SK-N-SH (cell line): ENCODE measurements around the gene SUN5. TPM values are rescaled to one million over a fixed set of nuclear protein-coding genes. Genes with fewer than 3 reads are reported as not detected.

ENCODE experiments used
- CTCF ChIA-PET: fragments of 300-600, 350-600 bp; formaldehyde crosslinking; extraction: SDS; loops from one replicate; lab custom pipeline; 2021; lab: Yijun Ruan, JAX
- POLR2A ChIA-PET: fragments of 350-600 bp; sonication (Branson Sonifier 250); formaldehyde crosslinking; extraction: SDS; loops from one replicate; lab custom pipeline; 2020; ENCODE audit warnings: antibody characterized with exemption, inconsistent platforms; lab: Yijun Ruan, JAX
- DNase-seq: peaks from one replicate; pipeline ENCODE4 v3.0.0; 2012
- H2AFZ ChIP-seq: fragments of 200-600 bp; sonication (generic); 2 replicates; pipeline ENCODE4 v1.8.1; 2016; ENCODE audit warnings: antibody characterized with exemption, mild to moderate bottlenecking, low read depth
- H3F3A ChIP-seq: fragments of 200-600 bp; sonication (generic); replicated peaks from 2 replicates; pipeline ENCODE3; 2016; ENCODE audit warnings: antibody characterized with exemption, mild to moderate bottlenecking; ENCODE audit not compliant: insufficient read depth
- H3K27ac ChIP-seq, 2 experiments: fragments of 200-500 bp in 1 of 2; fragments of 200-600 bp in 1 of 2; sonication (Bioruptor generic) in 1 of 2; sonication (generic), shearing (Covaris generic) in 1 of 2; 2 replicates each; pipeline versions ENCODE4 v1.5.1 to v1.6.1; 2014 to 2016; ENCODE audit warnings: low read depth in 2 of 2, inconsistent platforms in 1 of 2, low read length in 1 of 2, mild to moderate bottlenecking in 1 of 2, mixed read lengths in 1 of 2
- H3K27me3 ChIP-seq: fragments of 200-600 bp; sonication (generic), shearing (Covaris generic); 2 replicates; pipeline ENCODE4 v1.6.1; 2016; ENCODE audit warnings: mixed run types; ENCODE audit not compliant: insufficient read depth
- H3K36me3 ChIP-seq, 2 experiments: fragments of 200-500 bp in 1 of 2; fragments of 200-600 bp in 1 of 2; sonication (Bioruptor generic) in 1 of 2; sonication (generic) in 1 of 2; replicated peaks in 1 of 2; 2 replicates each; pipeline versions ENCODE3 to v1.5.1; 2014 to 2016; ENCODE audit warnings: low read length in 1 of 2, mild to moderate bottlenecking in 1 of 2; ENCODE audit not compliant: insufficient read depth in 2 of 2, control insufficient read depth in 1 of 2
- H3K4me1 ChIP-seq, 2 experiments: fragments of 200-500 bp in 1 of 2; fragments of 200-600 bp in 1 of 2; sonication (Bioruptor generic) in 1 of 2; sonication (generic), shearing (Covaris generic) in 1 of 2; 2 replicates each; pipeline versions ENCODE4 v1.5.1 to v1.6.1; 2014 to 2016; ENCODE audit warnings: low read depth in 1 of 2, low read length in 1 of 2, mixed run types in 1 of 2; ENCODE audit not compliant: insufficient read depth in 2 of 2, control insufficient read depth in 1 of 2
- H3K4me2 ChIP-seq: fragments of 200-600 bp; sonication (generic), shearing (Covaris generic); 2 replicates; pipeline ENCODE4 v1.6.1; 2017; ENCODE audit warnings: mixed run types
- H3K4me3 ChIP-seq, 2 experiments: fragments of 200-500 bp in 1 of 2; fragments of 200-600 bp in 1 of 2; sonication (Bioruptor generic) in 1 of 2; sonication (generic), shearing (Covaris generic) in 1 of 2; 2 replicates each; pipeline versions ENCODE4 v1.5.1 to v1.8.1; 2014 to 2016; ENCODE audit warnings: low read depth in 2 of 2, inconsistent platforms in 1 of 2, low read length in 1 of 2, mild to moderate bottlenecking in 1 of 2, mixed read lengths in 1 of 2, moderate library complexity in 1 of 2
- H3K79me2 ChIP-seq: fragments of 200-600 bp; sonication (generic); 2 replicates; pipeline ENCODE4 v1.8.1; 2017; ENCODE audit warnings: mild to moderate bottlenecking; ENCODE audit not compliant: insufficient read depth
- H3K9ac ChIP-seq: fragments of 200-600 bp; sonication (generic); 2 replicates; pipeline ENCODE4 v1.6.1; 2017; ENCODE audit warnings: mixed run types
- H3K9me2 ChIP-seq: fragments of 200-600 bp; sonication (generic); 2 replicates; pipeline ENCODE4 v1.6.1; 2017; ENCODE audit warnings: mixed run types
- H3K9me3 ChIP-seq: fragments of 200-600 bp; sonication (generic); 2 replicates; pipeline ENCODE4 v1.6.1; 2017; ENCODE audit warnings: mixed run types, mild to moderate bottlenecking, moderate library complexity
- H4K20me1 ChIP-seq: fragments of 200-600 bp; sonication (generic); 2 replicates; pipeline ENCODE4 v1.6.1; 2017; ENCODE audit warnings: mild to moderate bottlenecking, mixed run types; ENCODE audit not compliant: insufficient read depth
- CHD2 ChIP-seq: fragments of 150-350 bp; IDR thresholded peaks from 2 replicates; pipeline ENCODE4 v1.6.1; 2018; ENCODE audit warnings: low read length; ENCODE audit not compliant: partially characterized antibody
- EP300 ChIP-seq, 2 experiments: IDR thresholded peaks; 2 replicates each; pipeline versions ENCODE4 v1.4.0 to v1.6.1; 2012; ENCODE audit warnings: borderline replicate concordance in 1 of 2, low read depth in 1 of 2, low read length in 1 of 2
- FOXM1 ChIP-seq: IDR thresholded peaks from 2 replicates; pipeline ENCODE4 v1.4.0; 2012; ENCODE audit warnings: low read depth, mild to moderate bottlenecking
- MXI1 ChIP-seq: IDR thresholded peaks from 2 replicates; pipeline ENCODE4 v1.6.1; 2012; ENCODE audit warnings: mild to moderate bottlenecking, low read depth, low read length, improper control_type of control experiment
- POLR2AphosphoS5 ChIP-seq: IDR thresholded peaks from 2 replicates; pipeline ENCODE4 v1.6.1; 2012; ENCODE audit warnings: low read depth, low read length
- SMC3 ChIP-seq: IDR thresholded peaks from 2 replicates; pipeline ENCODE4 v1.6.1; 2012; ENCODE audit warnings: low read depth, low read length, improper control_type of control experiment
- TEAD4 ChIP-seq: IDR thresholded peaks from 2 replicates; pipeline ENCODE4 v1.4.0; 2012; ENCODE audit warnings: mild to moderate bottlenecking, borderline replicate concordance; ENCODE audit not compliant: insufficient read depth
- WGBS: methylation state at CpG from one replicate; pipeline ENCODE4 v1.1.6; 2017; ENCODE audit warnings: low lambda C conversion rate; 5-methylcytosine and 5-hydroxymethylcytosine counted together
- polyA plus RNA-seq, 3 experiments: library from polyadenylated mRNA; depleted of rRNA; stranded (reverse); fragments of >200 nt; gene quantifications; 2 replicates each; pipeline ENCODE4 v1.2.3, GENCODE V29; 2012
- TF ChIP-seq, protein P1 (sequence below): IDR thresholded peaks from 2 replicates; pipeline ENCODE4 v1.6.1; 2012; ENCODE audit warnings: mild to moderate bottlenecking, low read depth, low read length, moderate library complexity
- TF ChIP-seq, protein P2 (sequence below): IDR thresholded peaks from 2 replicates; pipeline ENCODE4 v1.4.0; 2012; ENCODE audit warnings: low read depth, borderline replicate concordance
- TF ChIP-seq, protein P3 (sequence below): IDR thresholded peaks from 2 replicates; pipeline ENCODE4; 2012
- TF ChIP-seq, protein P4 (sequence below): fragments of 200-600 bp; sonication (generic); IDR thresholded peaks from 2 replicates; pipeline ENCODE4 v1.6.1; 2017; ENCODE audit warnings: antibody characterized with exemption, mild to moderate bottlenecking, moderate library complexity

The SUN5 gene
- polyA plus RNA-seq, 1 of the 3 experiments (the other 2 are of a cell fraction), result not detected

DNA sequence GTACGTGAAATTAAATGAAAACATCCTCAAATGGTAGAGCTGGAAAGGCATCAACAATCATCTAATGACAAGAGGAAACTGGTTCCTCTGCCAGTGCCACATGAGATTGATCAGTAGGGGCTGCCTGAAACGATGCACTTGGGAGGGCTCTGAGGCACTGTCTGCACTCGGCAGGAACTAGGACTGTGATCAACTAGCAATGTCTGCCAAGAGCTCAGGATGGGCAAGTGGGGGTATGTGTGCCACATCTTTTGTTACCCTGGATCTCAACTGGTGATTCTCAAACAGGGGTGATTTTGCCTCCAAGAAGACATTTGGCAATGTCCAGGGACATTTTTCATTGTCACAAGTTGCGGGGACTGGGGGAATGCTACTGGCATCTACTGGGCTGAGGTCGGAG is 29.1 kb upstream of the SUN5 start:
- H3K27me3 ChIP-seq, result peaks cover 6% of the 10 kb centered on the region; the same call in 1 of the 2 replicates
- no peak overlapping the region for H3K4me3 ChIP-seq
- H3K79me2 ChIP-seq, result no peaks in the 10 kb centered on the region
- H3K36me3 ChIP-seq, result no peaks in the 10 kb centered on the region
- CTCF ChIA-PET, result no interaction called here
- POLR2A ChIA-PET, result no interaction called here
- 4% methylated on average over 5 of the region's 5 CpGs for WGBS
- H3K9me3 ChIP-seq, result no peaks in the 10 kb centered on the region
- no peak overlapping the region for H2AFZ ChIP-seq
- no peak overlapping the region for H3K9ac ChIP-seq
- H4K20me1 ChIP-seq, result no peaks in the 10 kb centered on the region
- H3K4me2 ChIP-seq, result no peak overlapping the region
- H3F3A ChIP-seq, result no peaks in the 10 kb centered on the region
- TF ChIP-seq, protein P1, sequence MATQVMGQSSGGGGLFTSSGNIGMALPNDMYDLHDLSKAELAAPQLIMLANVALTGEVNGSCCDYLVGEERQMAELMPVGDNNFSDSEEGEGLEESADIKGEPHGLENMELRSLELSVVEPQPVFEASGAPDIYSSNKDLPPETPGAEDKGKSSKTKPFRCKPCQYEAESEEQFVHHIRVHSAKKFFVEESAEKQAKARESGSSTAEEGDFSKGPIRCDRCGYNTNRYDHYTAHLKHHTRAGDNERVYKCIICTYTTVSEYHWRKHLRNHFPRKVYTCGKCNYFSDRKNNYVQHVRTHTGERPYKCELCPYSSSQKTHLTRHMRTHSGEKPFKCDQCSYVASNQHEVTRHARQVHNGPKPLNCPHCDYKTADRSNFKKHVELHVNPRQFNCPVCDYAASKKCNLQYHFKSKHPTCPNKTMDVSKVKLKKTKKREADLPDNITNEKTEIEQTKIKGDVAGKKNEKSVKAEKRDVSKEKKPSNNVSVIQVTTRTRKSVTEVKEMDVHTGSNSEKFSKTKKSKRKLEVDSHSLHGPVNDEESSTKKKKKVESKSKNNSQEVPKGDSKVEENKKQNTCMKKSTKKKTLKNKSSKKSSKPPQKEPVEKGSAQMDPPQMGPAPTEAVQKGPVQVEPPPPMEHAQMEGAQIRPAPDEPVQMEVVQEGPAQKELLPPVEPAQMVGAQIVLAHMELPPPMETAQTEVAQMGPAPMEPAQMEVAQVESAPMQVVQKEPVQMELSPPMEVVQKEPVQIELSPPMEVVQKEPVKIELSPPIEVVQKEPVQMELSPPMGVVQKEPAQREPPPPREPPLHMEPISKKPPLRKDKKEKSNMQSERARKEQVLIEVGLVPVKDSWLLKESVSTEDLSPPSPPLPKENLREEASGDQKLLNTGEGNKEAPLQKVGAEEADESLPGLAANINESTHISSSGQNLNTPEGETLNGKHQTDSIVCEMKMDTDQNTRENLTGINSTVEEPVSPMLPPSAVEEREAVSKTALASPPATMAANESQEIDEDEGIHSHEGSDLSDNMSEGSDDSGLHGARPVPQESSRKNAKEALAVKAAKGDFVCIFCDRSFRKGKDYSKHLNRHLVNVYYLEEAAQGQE, result no peak
- TF ChIP-seq, protein P2, sequence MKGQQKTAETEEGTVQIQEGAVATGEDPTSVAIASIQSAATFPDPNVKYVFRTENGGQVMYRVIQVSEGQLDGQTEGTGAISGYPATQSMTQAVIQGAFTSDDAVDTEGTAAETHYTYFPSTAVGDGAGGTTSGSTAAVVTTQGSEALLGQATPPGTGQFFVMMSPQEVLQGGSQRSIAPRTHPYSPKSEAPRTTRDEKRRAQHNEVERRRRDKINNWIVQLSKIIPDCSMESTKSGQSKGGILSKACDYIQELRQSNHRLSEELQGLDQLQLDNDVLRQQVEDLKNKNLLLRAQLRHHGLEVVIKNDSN, result no peak
- TF ChIP-seq MXI1, result no peak
- no peak for TF ChIP-seq CHD2
- TF ChIP-seq, protein P3, sequence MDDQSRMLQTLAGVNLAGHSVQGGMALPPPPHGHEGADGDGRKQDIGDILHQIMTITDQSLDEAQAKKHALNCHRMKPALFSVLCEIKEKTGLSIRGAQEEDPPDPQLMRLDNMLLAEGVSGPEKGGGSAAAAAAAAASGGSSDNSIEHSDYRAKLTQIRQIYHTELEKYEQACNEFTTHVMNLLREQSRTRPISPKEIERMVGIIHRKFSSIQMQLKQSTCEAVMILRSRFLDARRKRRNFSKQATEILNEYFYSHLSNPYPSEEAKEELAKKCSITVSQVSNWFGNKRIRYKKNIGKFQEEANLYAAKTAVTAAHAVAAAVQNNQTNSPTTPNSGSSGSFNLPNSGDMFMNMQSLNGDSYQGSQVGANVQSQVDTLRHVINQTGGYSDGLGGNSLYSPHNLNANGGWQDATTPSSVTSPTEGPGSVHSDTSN, result no peak
- no peak for TF ChIP-seq SMC3
- no peak for TF ChIP-seq EP300 (IDR thresholded peaks at IDR 0.05; ENCODE audit: borderline replicate concordance in 1 of 2, low read depth in 1 of 2, low read length in 1 of 2)
- TF ChIP-seq, protein P4, sequence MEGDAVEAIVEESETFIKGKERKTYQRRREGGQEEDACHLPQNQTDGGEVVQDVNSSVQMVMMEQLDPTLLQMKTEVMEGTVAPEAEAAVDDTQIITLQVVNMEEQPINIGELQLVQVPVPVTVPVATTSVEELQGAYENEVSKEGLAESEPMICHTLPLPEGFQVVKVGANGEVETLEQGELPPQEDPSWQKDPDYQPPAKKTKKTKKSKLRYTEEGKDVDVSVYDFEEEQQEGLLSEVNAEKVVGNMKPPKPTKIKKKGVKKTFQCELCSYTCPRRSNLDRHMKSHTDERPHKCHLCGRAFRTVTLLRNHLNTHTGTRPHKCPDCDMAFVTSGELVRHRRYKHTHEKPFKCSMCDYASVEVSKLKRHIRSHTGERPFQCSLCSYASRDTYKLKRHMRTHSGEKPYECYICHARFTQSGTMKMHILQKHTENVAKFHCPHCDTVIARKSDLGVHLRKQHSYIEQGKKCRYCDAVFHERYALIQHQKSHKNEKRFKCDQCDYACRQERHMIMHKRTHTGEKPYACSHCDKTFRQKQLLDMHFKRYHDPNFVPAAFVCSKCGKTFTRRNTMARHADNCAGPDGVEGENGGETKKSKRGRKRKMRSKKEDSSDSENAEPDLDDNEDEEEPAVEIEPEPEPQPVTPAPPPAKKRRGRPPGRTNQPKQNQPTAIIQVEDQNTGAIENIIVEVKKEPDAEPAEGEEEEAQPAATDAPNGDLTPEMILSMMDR, result no peak
- no peak for TF ChIP-seq TEAD4
- no peak for TF ChIP-seq POLR2AphosphoS5
- TF ChIP-seq FOXM1, result no peak
- no peaks in the 10 kb centered on the region for H3K4me1 ChIP-seq
- no peak overlapping the region for H3K27ac ChIP-seq
- H3K9me2 ChIP-seq, result no peaks in the 10 kb centered on the region
- no peak for DNase-seq
